Activated T-helper 1 cell treated with anti-CD3 and anti-CD28 coated beads, Interleukin-2, amount 50 U/mL, for 16 hours (primary cell): ENCODE results near the gene P2RX6.

ENCODE experiments used
- DNase-seq, 2 donors: peaks; one replicate each; pipeline ENCODE4 v3.0.0-alpha.2; 2020; ENCODE audit warnings: low read depth in 1 of 2, low spot score in 1 of 2

Gene P2RX6

GRCh38 chr22:21074102-21074715 lies 59.2 kb downstream of the P2RX6 start:
- DNase-seq = no peak

- DNase-seq = no peak
Observed at GRCh38 chr22:21075516-21076138, 60.7 kb downstream of the P2RX6 start.

GRCh38 chr22:21076912-21077625 lies 62.1 kb downstream of the P2RX6 start:
- DNase-seq = no peak
